ENCODE measurements around the gene ARHGEF1. TPM values are rescaled to one million over a fixed set of nuclear protein-coding genes. Genes with fewer than 3 reads are reported as not detected.

The ARHGEF1 gene
- total and polyA plus RNA-seq, 5 experiments from 2014 or later = 161 to 1,239 (median 346) TPM

GRCh38 chr19:41897820-41898219, 14.8 kb downstream of the ARHGEF1 start:
- H3K27me3 Mint-ChIP-seq = no peaks in the 10 kb centered on the region
- H3K36me3 Mint-ChIP-seq = peaks cover 4 to 90% (median 26%) of the 10 kb centered on the region in 3 donors
- H3K27ac Mint-ChIP-seq = peak overlapping the region; percentile 47 to 96 (median 82)
- peaks cover 30 to 73% (median 64%) of the 10 kb centered on the region in 4 donors for H3K4me1 Mint-ChIP-seq
- POLR2A ChIA-PET = interaction anchor here (0.8 to 15.2 kb wide), 8 partner anchors 10 to 38 kb away, joined by 3 to 465 read pairs (median 6); partner anchors contain the start of genes ARHGEF1 and RPS19
- peak overlapping the region in 7 of 10 donors; percentile 7 to 69 (median 56) for H3K4me3 Mint-ChIP-seq
- H3K9me3 Mint-ChIP-seq = no peaks in the 10 kb centered on the region
- no peak for DNase-seq
- no peak for ATAC-seq

DNA sequence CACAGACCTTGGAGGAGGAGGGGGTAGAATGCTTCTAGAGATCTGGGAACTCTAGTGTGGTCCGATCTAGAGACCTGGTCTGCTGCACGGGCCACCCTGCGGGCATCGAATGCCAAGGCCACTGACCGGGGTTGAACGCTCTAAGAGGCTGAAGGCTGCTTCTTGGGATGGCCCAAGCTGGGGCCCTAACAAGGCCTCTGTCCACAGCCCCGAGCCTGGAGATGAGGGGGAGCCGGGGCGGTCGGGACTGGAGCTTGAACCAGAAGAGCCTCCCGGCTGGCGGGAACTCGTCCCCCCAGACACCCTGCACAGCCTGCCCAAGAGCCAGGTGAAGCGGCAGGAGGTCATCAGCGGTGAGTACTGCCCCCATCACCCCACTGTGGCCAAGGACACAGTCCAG, 15.3 kb downstream of the ARHGEF1 start:
- H3K9me3 Mint-ChIP-seq = no peaks in the 10 kb centered on the region
- H3K27me3 Mint-ChIP-seq = no peaks in the 10 kb centered on the region
- H3K36me3 Mint-ChIP-seq = peaks cover 4 to 91% (median 28%) of the 10 kb centered on the region in 3 donors
- POLR2A ChIA-PET = interaction anchor here (0.9 to 15.2 kb wide), 5 partner anchors 12 to 39 kb away, joined by 3 to 465 read pairs (median 8); partner anchors contain the start of genes ARHGEF1 and RPS19
- peak overlapping the region in 9 of 10 donors; percentile 47 to 96 (median 72) for H3K27ac Mint-ChIP-seq
- DNase-seq (no peak), ATAC-seq (no peak)
- peak overlapping the region in 8 of 10 donors; percentile 7 to 69 (median 40) for H3K4me3 Mint-ChIP-seq
- H3K4me1 Mint-ChIP-seq = peaks cover 27 to 74% (median 60%) of the 10 kb centered on the region in 4 donors

- peak overlapping the region in 9 of 10 donors; percentile 4 to 74 (median 26) for H3K4me3 Mint-ChIP-seq
- H3K27me3 Mint-ChIP-seq = no peaks in the 10 kb centered on the region
- ATAC-seq = peak in 1 of 2 donors; percentile 54
- peaks cover 4 to 96% (median 19%) of the 10 kb centered on the region in 3 donors for H3K36me3 Mint-ChIP-seq
- POLR2A ChIA-PET = interaction anchor here (0.6 to 15.2 kb wide), 11 partner anchors 9 to 608 kb away, joined by 3 to 465 read pairs (median 7); partner anchors contain the start of genes ARHGEF1, CD79A and ERFL
- peak overlapping the region; percentile 25 to 93 (median 80) for H3K27ac Mint-ChIP-seq
- H3K4me1 Mint-ChIP-seq = peaks cover 30 to 77% (median 61%) of the 10 kb centered on the region in 4 donors
- no peaks in the 10 kb centered on the region for H3K9me3 Mint-ChIP-seq
- no peak for DNase-seq
Measured at GRCh38 chr19:41901707-41902360, 18.9 kb downstream of the ARHGEF1 start.

DNA sequence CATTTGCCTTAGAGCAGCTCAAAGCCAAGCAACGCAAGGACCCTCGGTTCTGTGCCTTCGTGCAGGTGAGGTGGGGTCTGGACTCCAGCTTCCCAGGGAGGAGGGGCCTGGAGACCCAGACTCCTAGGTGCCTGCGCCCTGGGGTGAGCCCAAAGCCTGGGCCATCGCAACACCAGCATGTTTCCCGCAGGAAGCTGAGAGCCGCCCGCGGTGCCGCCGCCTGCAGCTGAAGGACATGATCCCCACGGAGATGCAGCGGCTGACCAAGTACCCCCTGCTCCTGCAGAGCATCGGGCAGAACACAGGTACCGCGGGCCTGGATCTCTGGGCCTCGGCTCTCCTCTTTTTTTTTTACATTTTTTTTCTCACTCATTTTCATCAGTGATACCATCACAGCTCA, 19.6 kb downstream of the ARHGEF1 start:
- H3K27ac Mint-ChIP-seq = peak overlapping the region in 8 of 10 donors; percentile 37 to 89 (median 74)
- no peaks in the 10 kb centered on the region for H3K9me3 Mint-ChIP-seq
- peaks cover 30 to 80% (median 64%) of the 10 kb centered on the region in 4 donors for H3K4me1 Mint-ChIP-seq
- no peak for DNase-seq
- H3K27me3 Mint-ChIP-seq = no peaks in the 10 kb centered on the region
- ATAC-seq = no peak
- H3K36me3 Mint-ChIP-seq = peaks cover 4 to 98% (median 19%) of the 10 kb centered on the region in 3 donors
- peak overlapping the region in 4 of 10 donors; percentile 10 to 27 (median 20) for H3K4me3 Mint-ChIP-seq
- POLR2A ChIA-PET = interaction anchor here (1.2 to 15.2 kb wide), 10 partner anchors 8 to 43 kb away, joined by 3 to 465 read pairs (median 10); partner anchors contain the start of genes ARHGEF1, CD79A, ERFL and RPS19

DNA sequence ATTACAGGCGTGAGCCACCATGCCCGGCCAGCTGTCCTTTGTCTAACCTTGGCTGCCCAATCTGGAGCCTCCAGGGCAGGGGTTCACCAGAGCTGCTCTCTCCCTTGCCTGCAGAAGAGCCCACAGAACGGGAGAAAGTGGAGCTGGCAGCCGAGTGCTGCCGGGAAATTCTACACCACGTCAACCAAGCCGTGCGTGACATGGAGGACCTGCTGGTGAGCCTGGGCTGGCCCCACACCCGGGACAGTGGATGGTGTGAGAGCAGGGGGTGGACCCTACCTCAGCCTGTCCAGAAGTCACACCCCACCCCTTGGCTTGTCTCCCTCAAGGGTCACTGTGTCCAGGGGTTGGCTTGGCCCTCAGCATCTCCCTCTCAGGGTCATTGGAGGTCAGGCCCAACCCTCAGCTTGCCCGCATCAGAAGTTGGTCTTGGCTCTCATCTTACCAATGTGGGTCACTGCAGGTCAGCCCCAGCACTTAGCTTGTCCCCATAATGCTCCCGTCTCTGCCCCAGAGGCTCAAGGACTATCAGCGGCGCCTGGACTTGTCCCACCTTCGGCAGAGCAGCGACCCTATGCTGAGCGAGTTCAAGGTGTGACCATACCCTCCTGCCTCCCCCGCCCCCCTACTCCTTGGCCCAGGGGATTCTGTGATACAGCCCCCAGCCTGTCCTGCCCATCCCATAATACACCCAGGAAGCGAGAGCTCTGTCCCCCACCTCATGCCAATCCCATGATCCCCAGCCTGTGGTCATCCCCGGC, 20.4 kb downstream of the ARHGEF1 start:
- ATAC-seq (no peak), DNase-seq (no peak)
- Mint-ChIP-seq H3K27ac (peak overlapping the region in 9 of 10 donors; percentile 37 to 85 (median 73)), H3K4me3 (peak overlapping the region in 4 of 10 donors; percentile 7 to 56 (median 26)), H3K27me3 (no peaks in the 10 kb centered on the region), H3K4me1 (peaks cover 25 to 72% (median 57%) of the 10 kb centered on the region in 4 donors), H3K9me3 (no peaks in the 10 kb centered on the region), H3K36me3 (peaks cover 4 to 90% (median 16%) of the 10 kb centered on the region in 3 donors)
- POLR2A ChIA-PET = interaction anchor here (1.0 to 15.2 kb wide), 13 partner anchors 7 to 43 kb away, joined by 3 to 465 read pairs (median 7); partner anchors contain the start of genes ARHGEF1, CD79A, ERFL and RPS19

DNA sequence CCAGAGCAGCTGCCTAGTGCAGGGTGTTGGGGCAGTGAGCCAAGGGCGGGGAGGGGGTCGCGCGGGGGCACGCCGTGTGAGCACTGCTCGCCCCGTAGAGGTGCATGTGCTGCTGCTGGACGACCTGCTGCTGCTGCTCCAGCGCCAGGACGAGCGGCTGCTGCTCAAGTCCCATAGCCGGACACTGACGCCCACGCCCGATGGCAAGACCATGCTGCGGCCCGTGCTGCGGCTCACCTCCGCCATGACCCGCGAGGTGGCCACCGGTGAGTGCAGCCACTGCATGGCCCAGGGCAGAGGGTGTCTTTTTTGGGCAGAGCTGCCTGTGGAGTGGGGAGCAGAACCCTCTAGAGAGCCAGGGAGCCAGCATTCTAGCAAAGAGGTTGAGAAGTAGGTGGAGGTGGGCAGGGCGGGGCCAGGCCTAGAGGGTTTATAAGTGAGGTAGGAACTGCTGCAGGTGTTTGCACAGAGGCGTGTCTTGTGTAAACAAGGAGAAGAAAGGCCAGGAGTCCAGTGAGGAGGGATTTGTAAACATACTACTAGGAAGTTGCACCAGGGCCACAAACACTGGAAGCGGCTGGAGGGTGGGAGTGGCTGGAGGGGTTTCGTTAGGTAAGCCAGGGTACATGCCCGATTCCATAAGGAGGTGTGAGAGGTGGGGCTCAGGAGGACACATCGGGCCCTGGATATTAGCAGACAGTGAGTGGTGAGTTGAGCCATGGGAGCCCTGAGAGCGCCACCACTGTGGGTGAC, 21.3 kb downstream of the ARHGEF1 start:
- no peak for ATAC-seq
- Mint-ChIP-seq H3K27ac (peak overlapping the region in 9 of 10 donors; percentile 57 to 85 (median 81)), H3K9me3 (no peaks in the 10 kb centered on the region), H3K36me3 (peaks cover under 1 to 86% (median 16%) of the 10 kb centered on the region in 3 donors), H3K4me3 (peak overlapping the region in 4 of 10 donors; percentile 5 to 39 (median 31)), H3K27me3 (no peaks in the 10 kb centered on the region), H3K4me1 (peaks cover 23 to 70% (median 53%) of the 10 kb centered on the region in 4 donors)
- no peak for DNase-seq
- POLR2A ChIA-PET = interaction anchor here (1.0 to 15.2 kb wide), 9 partner anchors 6 to 44 kb away, joined by 3 to 465 read pairs (median 7); partner anchors contain the start of genes ARHGEF1, CD79A, ERFL and RPS19

DNA sequence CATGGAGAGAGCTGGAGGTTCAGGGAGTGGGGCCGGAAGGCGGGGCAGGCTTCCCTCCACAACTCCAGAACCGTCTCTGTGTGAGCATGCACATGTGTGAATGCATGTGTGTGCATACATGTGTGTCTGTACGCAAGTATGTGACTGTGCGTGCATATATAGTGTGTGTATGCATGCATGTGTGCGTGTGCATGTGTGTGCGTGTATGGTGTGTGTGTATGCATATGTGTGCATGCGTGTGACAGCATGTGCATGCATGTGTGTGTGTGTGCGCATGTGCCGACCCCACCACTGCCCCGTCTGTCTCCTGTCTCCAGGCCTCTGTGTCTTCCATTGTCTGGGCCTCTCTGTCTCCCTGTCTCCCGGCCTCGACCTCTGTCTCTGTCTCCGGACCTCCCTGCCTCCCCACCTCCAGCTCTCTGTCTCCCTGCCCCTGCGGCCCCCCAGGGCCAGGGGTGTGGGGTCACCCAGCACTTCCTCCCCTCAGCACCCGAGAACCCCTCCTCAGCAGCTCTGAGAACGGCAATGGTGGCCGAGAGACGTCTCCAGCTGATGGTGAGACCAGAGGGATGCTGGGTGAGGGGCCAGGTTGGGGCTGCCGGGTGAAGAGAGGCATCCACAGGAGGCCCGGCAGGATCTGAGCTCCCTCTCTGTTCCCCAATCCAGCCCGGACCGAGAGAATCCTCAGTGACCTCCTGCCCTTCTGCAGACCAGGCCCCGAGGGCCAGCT, 22.5 kb downstream of the ARHGEF1 start:
- Mint-ChIP-seq H3K27ac (peak overlapping the region in 8 of 10 donors; percentile 4 to 90 (median 82)), H3K4me1 (peaks cover 28 to 68% (median 54%) of the 10 kb centered on the region in 4 donors), H3K27me3 (no peaks in the 10 kb centered on the region), H3K4me3 (peak overlapping the region in 2 of 10 donors; percentile 35 to 66), H3K36me3 (peaks cover 0 to 74% (median 11%) of the 10 kb centered on the region in 3 donors), H3K9me3 (no peaks in the 10 kb centered on the region)
- ATAC-seq (no peak), DNase-seq (no peak)
- POLR2A ChIA-PET = interaction anchor here (1.0 to 15.2 kb wide), 8 partner anchors 10 to 45 kb away, joined by 3 to 465 read pairs (median 30); partner anchors contain the start of genes ARHGEF1, CD79A, ERFL and RPS19

DNA sequence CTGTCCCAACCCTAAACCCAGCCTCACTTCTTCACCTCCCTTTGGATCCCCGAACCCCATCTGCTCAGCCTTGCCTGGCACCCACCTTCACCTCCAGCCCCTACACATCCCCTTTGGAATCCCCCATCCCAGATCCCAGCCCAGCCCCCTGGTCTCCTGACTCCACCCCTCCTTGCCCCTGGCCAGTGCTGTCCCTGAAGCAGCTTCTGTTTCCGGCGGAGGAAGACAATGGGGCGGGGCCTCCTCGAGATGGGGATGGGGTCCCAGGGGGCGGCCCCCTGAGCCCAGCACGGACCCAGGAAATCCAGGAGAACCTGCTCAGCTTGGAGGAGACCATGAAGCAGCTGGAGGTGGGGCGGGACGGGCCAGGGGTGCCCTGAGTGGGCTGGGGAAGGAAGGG, 23.3 kb downstream of the ARHGEF1 start:
- DNase-seq = no peak

GRCh38 chr19:41906916-41907680, 24.1 kb downstream of the ARHGEF1 start:
- no peak for ATAC-seq
- Mint-ChIP-seq H3K36me3 (peaks cover 0 to 59% (median 4%) of the 10 kb centered on the region in 3 donors), H3K4me3 (peak overlapping the region in 2 of 10 donors; percentile 19 to 56), H3K4me1 (peaks cover 38 to 74% (median 59%) of the 10 kb centered on the region in 4 donors), H3K27ac (peak overlapping the region in 9 of 10 donors; percentile 62 to 90 (median 74)), H3K27me3 (no peaks in the 10 kb centered on the region), H3K9me3 (no peaks in the 10 kb centered on the region)
- no peak for DNase-seq
- POLR2A ChIA-PET = interaction anchor here (0.6 to 15.2 kb wide), 5 partner anchors 11 to 35 kb away, joined by 3 to 465 read pairs (median 61); partner anchors contain the start of genes ARHGEF1 and CD79A

More for the DNA sequence above, 23.3 kb downstream of the ARHGEF1 start:
- Mint-ChIP-seq H3K4me3 (peak overlapping the region in 1 of 10 donors; percentile 19), H3K27me3 (no peaks in the 10 kb centered on the region), H3K9me3 (no peaks in the 10 kb centered on the region), H3K27ac (peak overlapping the region in 8 of 10 donors; percentile 64 to 90 (median 83)), H3K4me1 (peaks cover 36 to 72% (median 58%) of the 10 kb centered on the region in 4 donors), H3K36me3 (peaks cover 0 to 67% (median 10%) of the 10 kb centered on the region in 3 donors)
- POLR2A ChIA-PET = interaction anchor here (1.0 to 15.2 kb wide), 7 partner anchors 10 to 43 kb away, joined by 3 to 465 read pairs (median 51); partner anchors contain the start of genes ARHGEF1, CD79A and ERFL
- ATAC-seq = no peak

DNA sequence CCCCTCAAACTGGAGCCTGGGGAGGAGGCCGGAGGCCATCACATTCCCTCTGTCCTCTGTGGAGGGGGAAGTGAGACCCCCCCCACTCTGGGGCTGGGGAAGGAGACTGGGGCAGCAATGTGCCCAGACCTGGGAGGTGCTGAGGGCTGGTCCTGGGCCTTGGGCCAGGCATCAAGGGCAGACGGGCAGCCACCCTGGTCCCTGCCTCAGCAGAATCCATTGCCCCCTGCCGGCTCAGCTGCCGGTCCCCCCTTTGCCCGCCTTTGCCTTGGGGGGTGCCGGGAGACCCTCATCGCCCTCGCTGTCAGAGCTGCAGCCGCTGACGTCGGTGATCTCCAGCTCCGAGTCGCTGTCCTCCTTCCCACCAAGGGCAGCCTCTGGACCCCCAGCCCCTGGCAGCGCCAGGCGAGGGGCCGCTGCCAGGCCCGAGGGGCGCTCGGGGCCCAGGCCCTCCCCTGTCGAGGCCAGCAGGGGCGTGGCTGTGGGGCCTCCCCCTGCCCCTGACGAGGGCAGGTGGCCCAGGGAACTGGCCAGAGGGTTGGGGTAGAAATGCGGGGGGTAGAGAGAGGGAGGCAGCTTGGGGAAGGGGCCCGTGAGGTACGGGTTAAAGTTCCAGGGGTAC, 25.1 kb downstream of the ARHGEF1 start:
- Mint-ChIP-seq H3K9me3 (no peaks in the 10 kb centered on the region), H3K4me1 (peaks cover 41 to 84% (median 59%) of the 10 kb centered on the region in 4 donors), H3K27me3 (no peaks in the 10 kb centered on the region), H3K4me3 (no peak overlapping the region), H3K36me3 (peaks cover 0 to 49% (median 0%) of the 10 kb centered on the region in 3 donors), H3K27ac (peak overlapping the region in 2 of 10 donors; percentile 3 to 48)
- DNase-seq (peak in 1 of 10 donors; percentile 11), ATAC-seq (no peak)
- POLR2A ChIA-PET = interaction anchor here (0.6 to 15.2 kb wide), 10 partner anchors 6 to 49 kb away, joined by 3 to 465 read pairs (median 10); partner anchors contain the start of genes ARHGEF1, CD79A, ERFL and RPS19

Measured in naive thymus-derived CD8-positive, alpha-beta T cell (primary cell).